ENCODE results near the gene MAN1C1.

Gene MAN1C1

GRCh38 chr1:25700144-25700523 lies 83.5 kb downstream of the MAN1C1 start:
- DNase-seq (ENCODE audit: low spot score) = no peak
- TF ChIP-seq CTCF (conservative IDR thresholded peaks at IDR 0.05; ENCODE audit: low read depth) = no peak
- CTCF ChIA-PET = no interaction called here
- POLR2A ChIA-PET (ENCODE audit: low non-redundant PET) = no interaction called here
- H3K27ac ChIP-seq = no peak overlapping the region

GRCh38 chr1:25700626-25701025 lies 84.0 kb downstream of the MAN1C1 start:
- no peak for TF ChIP-seq CTCF (conservative IDR thresholded peaks at IDR 0.05; ENCODE audit: low read depth)
- H3K27ac ChIP-seq = no peak overlapping the region
- POLR2A ChIA-PET (ENCODE audit: low non-redundant PET) = no interaction called here
- CTCF ChIA-PET = no interaction called here
- DNase-seq (ENCODE audit: low spot score) = no peak

- ChIA-PET CTCF (no interaction called here), POLR2A (ENCODE audit: low non-redundant PET) (no interaction called here)
- TF ChIP-seq CTCF (conservative IDR thresholded peaks at IDR 0.05; ENCODE audit: low read depth) = no peak
- no peak overlapping the region for H3K27ac ChIP-seq
- DNase-seq (ENCODE audit: low spot score) = no peak
These were observed 84.6 kb downstream of the MAN1C1 start for GRCh38 chr1:25701030-25701785.

- ChIA-PET POLR2A (ENCODE audit: low non-redundant PET) (no interaction called here), CTCF (interaction anchor here (0.9 kb wide), 1 partner anchor 10 kb away, joined by 3 read pairs; no protein-coding TSS in a partner anchor)
- H3K27ac ChIP-seq = no peak overlapping the region
- DNase-seq (ENCODE audit: low spot score) = no peak
- no peak for TF ChIP-seq CTCF (conservative IDR thresholded peaks at IDR 0.05; ENCODE audit: low read depth)
These were observed 85.6 kb downstream of the MAN1C1 start for GRCh38 chr1:25702101-25702775.

- ChIA-PET CTCF (interaction anchor here (0.9 kb wide), 1 partner anchor 11 kb away, joined by 3 read pairs; no protein-coding TSS in a partner anchor), POLR2A (ENCODE audit: low non-redundant PET) (no interaction called here)
- no peak for DNase-seq (ENCODE audit: low spot score)
- no peak overlapping the region for H3K27ac ChIP-seq
- TF ChIP-seq CTCF (conservative IDR thresholded peaks at IDR 0.05; ENCODE audit: low read depth) = no peak
These were observed 86.5 kb downstream of the MAN1C1 start for GRCh38 chr1:25703041-25703440.

GRCh38 chr1:25703671-25704266 lies 87.2 kb downstream of the MAN1C1 start:
- CTCF ChIA-PET = interaction anchor here (0.7 kb wide), 1 partner anchor 33 kb away, joined by 3 read pairs; no protein-coding TSS in a partner anchor
- DNase-seq (ENCODE audit: low spot score) = no peak
- H3K27ac ChIP-seq = no peak overlapping the region
- POLR2A ChIA-PET (ENCODE audit: low non-redundant PET) = no interaction called here
- no peak for TF ChIP-seq CTCF (conservative IDR thresholded peaks at IDR 0.05; ENCODE audit: low read depth)

Data from RWPE1 (cell line).